ES-I3 (cell line): ENCODE data around the gene HTR4.

Source experiments
- H3K36me3 ChIP-seq: 2 replicates; pipeline ENCODE4 v1.6.1; 2013; ENCODE audit warnings: mild to moderate bottlenecking, low read length, control low read depth, moderate library complexity; ENCODE audit not compliant: insufficient read depth
- H3K4me1 ChIP-seq: 2 replicates; pipeline ENCODE4 v1.6.1; 2013; ENCODE audit warnings: mild to moderate bottlenecking, control low read depth, low read length; ENCODE audit not compliant: insufficient read depth
- H3K9ac ChIP-seq: 2 replicates; pipeline ENCODE4 v1.6.1; 2013; ENCODE audit warnings: low read depth, mild to moderate bottlenecking, low read length, moderate library complexity
- H3K9me3 ChIP-seq: 2 replicates; pipeline ENCODE4 v1.6.1; 2013; ENCODE audit warnings: mild to moderate bottlenecking, low read length, moderate library complexity; ENCODE audit not compliant: control insufficient read depth, insufficient read depth

The HTR4 gene

GRCh38 chr5:148512498-148512897 is 141.8 kb downstream of the HTR4 start:
- H3K36me3 ChIP-seq = no peaks in the 10 kb centered on the region
- no peaks in the 10 kb centered on the region for H3K9me3 ChIP-seq
- no peak overlapping the region for H3K9ac ChIP-seq
- H3K4me1 ChIP-seq = no peaks in the 10 kb centered on the region

GRCh38 chr5:148511810-148512347 is 142.4 kb downstream of the HTR4 start:
- no peaks in the 10 kb centered on the region for H3K9me3 ChIP-seq
- no peak overlapping the region for H3K9ac ChIP-seq
- H3K36me3 ChIP-seq = no peaks in the 10 kb centered on the region
- H3K4me1 ChIP-seq = no peaks in the 10 kb centered on the region

GRCh38 chr5:148509893-148510292 is 144.4 kb downstream of the HTR4 start:
- Histone ChIP-seq H3K4me1 (no peaks in the 10 kb centered on the region), H3K36me3 (no peaks in the 10 kb centered on the region), H3K9me3 (no peaks in the 10 kb centered on the region), H3K9ac (no peak overlapping the region)

GRCh38 chr5:148507648-148508047 is 146.7 kb downstream of the HTR4 start:
- Histone ChIP-seq H3K9ac (no peak overlapping the region), H3K9me3 (no peaks in the 10 kb centered on the region), H3K4me1 (no peaks in the 10 kb centered on the region), H3K36me3 (no peaks in the 10 kb centered on the region)

GRCh38 chr5:148499452-148499851 is 154.9 kb downstream of the HTR4 start:
- H3K36me3 ChIP-seq = no peaks in the 10 kb centered on the region
- no peak overlapping the region for H3K9ac ChIP-seq
- H3K9me3 ChIP-seq = no peaks in the 10 kb centered on the region
- no peaks in the 10 kb centered on the region for H3K4me1 ChIP-seq

GRCh38 chr5:148497757-148498156 is 156.6 kb downstream of the HTR4 start:
- Histone ChIP-seq H3K9me3 (no peaks in the 10 kb centered on the region), H3K9ac (no peak overlapping the region), H3K36me3 (no peaks in the 10 kb centered on the region), H3K4me1 (no peaks in the 10 kb centered on the region)

GRCh38 chr5:148492351-148492750 is 162.0 kb downstream of the HTR4 start:
- Histone ChIP-seq H3K9ac (no peak overlapping the region), H3K9me3 (no peaks in the 10 kb centered on the region), H3K4me1 (no peaks in the 10 kb centered on the region), H3K36me3 (no peaks in the 10 kb centered on the region)

GRCh38 chr5:148491793-148492184 is 162.5 kb downstream of the HTR4 start:
- Histone ChIP-seq H3K36me3 (no peaks in the 10 kb centered on the region), H3K9ac (no peak overlapping the region), H3K9me3 (no peaks in the 10 kb centered on the region), H3K4me1 (no peaks in the 10 kb centered on the region)

GRCh38 chr5:148491015-148491792 is 163.1 kb downstream of the HTR4 start:
- H3K9me3 ChIP-seq = no peaks in the 10 kb centered on the region
- H3K9ac ChIP-seq = no peak overlapping the region
- no peaks in the 10 kb centered on the region for H3K36me3 ChIP-seq
- H3K4me1 ChIP-seq = no peaks in the 10 kb centered on the region

GRCh38 chr5:148488757-148489156 is 165.6 kb downstream of the HTR4 start:
- Histone ChIP-seq H3K36me3 (no peaks in the 10 kb centered on the region), H3K4me1 (no peaks in the 10 kb centered on the region), H3K9ac (no peak overlapping the region), H3K9me3 (no peaks in the 10 kb centered on the region)

GRCh38 chr5:148486456-148486855 is 167.9 kb downstream of the HTR4 start:
- Histone ChIP-seq H3K9ac (no peak overlapping the region), H3K9me3 (no peaks in the 10 kb centered on the region), H3K4me1 (no peaks in the 10 kb centered on the region), H3K36me3 (no peaks in the 10 kb centered on the region)

- Histone ChIP-seq H3K36me3 (no peaks in the 10 kb centered on the region), H3K9me3 (no peaks in the 10 kb centered on the region)
These were observed 169.7 kb downstream of the HTR4 start for GRCh38 chr5:148484651-148485050.

GRCh38 chr5:148483750-148484149 is 170.6 kb downstream of the HTR4 start:
- no peaks in the 10 kb centered on the region for H3K9me3 ChIP-seq
- no peak overlapping the region for H3K9ac ChIP-seq
- no peaks in the 10 kb centered on the region for H3K36me3 ChIP-seq
- no peaks in the 10 kb centered on the region for H3K4me1 ChIP-seq

More at GRCh38 chr5:148484651-148485050, 169.7 kb downstream of the HTR4 start:
- H3K4me1 ChIP-seq = no peaks in the 10 kb centered on the region
- no peak overlapping the region for H3K9ac ChIP-seq

- H3K9ac ChIP-seq = no peak overlapping the region; the same call in 1 of the 2 replicates
- H3K36me3 ChIP-seq = no peaks in the 10 kb centered on the region
- H3K9me3 ChIP-seq = no peaks in the 10 kb centered on the region
- H3K4me1 ChIP-seq = no peaks in the 10 kb centered on the region
These were observed 171.4 kb downstream of the HTR4 start for GRCh38 chr5:148482697-148483462.

- H3K36me3 ChIP-seq = no peaks in the 10 kb centered on the region
These were observed 172.1 kb downstream of the HTR4 start for GRCh38 chr5:148482196-148482595.

More at GRCh38 chr5:148482196-148482595, 172.1 kb downstream of the HTR4 start:
- Histone ChIP-seq H3K4me1 (no peaks in the 10 kb centered on the region), H3K9me3 (no peaks in the 10 kb centered on the region), H3K9ac (no peak overlapping the region)
